Measurements from ENCODE around the gene DLG1.

Gene DLG1

GRCh38 chr3:197248341-197248740 lies 50.1 kb downstream of the DLG1 start:
- DNase-seq, result no peak

- DNase-seq, result no peak
Measured at GRCh38 chr3:197244751-197245150, 53.7 kb downstream of the DLG1 start.

DNA sequence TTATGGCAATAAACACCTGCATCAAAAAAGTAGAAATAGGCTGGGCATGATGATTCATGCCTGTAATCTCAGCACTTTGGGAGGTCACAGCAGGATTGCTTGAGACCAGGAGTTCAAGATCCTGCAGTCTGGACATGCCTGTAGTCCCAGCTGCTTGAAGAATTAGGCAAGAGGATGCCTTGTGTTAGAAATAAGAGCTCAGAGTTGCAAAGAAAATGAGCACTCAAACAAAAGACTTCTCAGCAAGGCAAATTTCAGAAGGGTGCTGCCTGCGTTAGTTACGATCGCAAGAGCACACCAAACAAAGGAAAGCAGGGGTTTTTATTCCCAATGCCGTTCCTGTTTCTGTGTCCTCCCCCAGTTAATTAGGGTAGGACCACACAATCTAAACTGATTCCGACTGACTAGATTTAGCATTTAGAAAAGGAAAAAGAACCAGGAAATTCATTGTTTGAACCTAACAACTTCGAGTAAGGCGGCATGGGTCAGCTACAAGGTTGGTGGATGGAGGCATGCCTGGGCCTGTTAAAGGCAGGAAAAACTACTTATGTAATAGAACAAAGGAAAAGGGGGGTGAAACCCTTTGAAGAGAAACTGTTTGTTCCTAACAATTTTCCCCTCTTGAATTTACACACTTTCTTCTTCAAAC lies 55.5 kb downstream of the DLG1 start:
- DNase-seq, result no peak

GRCh38 chr3:197241173-197241572 lies 57.2 kb downstream of the DLG1 start:
- DNase-seq, result no peak

DNA sequence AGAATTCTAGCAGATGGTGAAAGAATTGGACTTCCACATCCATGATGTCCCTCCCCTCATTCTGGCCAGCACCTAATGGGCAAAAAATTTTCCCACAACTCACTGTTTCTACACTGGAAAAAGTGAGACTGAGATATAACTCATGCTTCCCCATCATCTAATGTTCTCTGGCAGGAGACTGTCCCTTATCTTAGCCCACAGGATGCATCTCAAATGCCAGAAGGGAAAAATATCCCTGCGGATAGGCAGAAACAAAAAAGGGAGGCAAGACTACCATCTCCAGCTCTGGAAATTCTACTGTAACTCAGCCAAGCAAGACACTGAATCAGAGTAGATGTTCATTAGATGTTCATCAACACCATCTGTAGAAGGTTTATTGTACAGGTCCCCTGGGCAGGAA lies 58.6 kb downstream of the DLG1 start:
- DNase-seq, result no peak

DNA sequence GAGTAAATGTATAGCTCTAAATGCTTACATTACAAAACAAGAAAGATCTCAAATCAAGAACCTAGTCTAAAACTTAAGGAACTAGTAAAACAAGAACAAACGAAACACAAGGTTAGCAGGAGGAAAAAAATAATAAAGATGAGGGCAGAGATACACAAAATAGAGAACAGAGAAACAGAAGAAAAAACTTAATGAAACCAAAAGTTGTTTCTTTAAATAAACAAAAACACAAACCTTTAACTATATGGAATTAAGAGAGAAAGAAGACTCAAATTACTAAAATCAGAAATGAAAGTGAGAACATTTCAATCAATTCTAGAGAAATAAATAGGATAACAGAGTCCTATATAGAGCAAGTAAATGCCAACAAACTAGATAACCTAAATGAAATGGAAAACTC lies 59.6 kb downstream of the DLG1 start:
- no peak for DNase-seq

GRCh38 chr3:197237897-197238296 lies 60.5 kb downstream of the DLG1 start:
- no peak for DNase-seq

GRCh38 chr3:197236362-197236761 lies 62.0 kb downstream of the DLG1 start:
- no peak for DNase-seq

GRCh38 chr3:197234947-197235914 lies 63.2 kb downstream of the DLG1 start:
- peak in 7 of 51 donors; percentile 4 to 32 (median 6) for DNase-seq

GRCh38 chr3:197231321-197231720 lies 67.1 kb downstream of the DLG1 start:
- no peak for DNase-seq

DNA sequence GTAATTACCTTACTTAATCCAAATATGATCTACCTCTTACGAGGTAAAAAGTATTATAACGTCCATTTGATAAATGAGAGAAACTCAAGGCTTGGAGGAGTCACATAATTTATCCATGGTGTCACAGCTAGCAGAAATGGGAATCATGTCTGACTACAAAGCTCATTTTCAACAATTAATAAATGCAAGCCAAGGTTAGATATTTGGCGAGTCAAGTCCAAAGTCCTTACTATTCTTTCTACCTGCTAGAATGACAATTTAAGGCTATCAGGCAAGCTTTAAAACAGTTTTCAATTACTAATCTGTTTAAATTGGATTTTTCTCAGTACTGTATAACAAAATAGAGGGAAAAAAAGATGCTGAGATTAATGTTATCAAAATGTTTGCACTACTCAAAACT lies 68.6 kb downstream of the DLG1 start:
- no peak for DNase-seq

DNA sequence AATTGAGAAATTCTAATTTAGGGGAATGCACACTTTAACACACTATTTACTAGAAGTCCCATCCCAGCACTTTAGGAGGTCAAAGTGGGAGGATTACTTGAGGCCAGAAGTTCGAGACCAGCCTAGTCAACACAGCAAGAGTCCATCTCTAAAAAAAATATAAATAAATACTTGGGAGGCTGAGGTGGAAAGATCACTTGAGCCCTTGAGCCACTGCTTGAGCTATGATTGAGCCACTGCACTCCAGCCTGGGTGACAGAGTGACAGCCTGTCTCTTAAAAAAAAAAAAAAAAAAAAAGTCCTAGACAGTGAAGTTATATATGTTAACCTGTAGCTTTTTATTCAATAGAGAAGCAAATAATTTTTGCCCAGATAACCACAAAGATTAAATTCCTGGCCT lies 69.2 kb downstream of the DLG1 start:
- no peak for DNase-seq

DNA sequence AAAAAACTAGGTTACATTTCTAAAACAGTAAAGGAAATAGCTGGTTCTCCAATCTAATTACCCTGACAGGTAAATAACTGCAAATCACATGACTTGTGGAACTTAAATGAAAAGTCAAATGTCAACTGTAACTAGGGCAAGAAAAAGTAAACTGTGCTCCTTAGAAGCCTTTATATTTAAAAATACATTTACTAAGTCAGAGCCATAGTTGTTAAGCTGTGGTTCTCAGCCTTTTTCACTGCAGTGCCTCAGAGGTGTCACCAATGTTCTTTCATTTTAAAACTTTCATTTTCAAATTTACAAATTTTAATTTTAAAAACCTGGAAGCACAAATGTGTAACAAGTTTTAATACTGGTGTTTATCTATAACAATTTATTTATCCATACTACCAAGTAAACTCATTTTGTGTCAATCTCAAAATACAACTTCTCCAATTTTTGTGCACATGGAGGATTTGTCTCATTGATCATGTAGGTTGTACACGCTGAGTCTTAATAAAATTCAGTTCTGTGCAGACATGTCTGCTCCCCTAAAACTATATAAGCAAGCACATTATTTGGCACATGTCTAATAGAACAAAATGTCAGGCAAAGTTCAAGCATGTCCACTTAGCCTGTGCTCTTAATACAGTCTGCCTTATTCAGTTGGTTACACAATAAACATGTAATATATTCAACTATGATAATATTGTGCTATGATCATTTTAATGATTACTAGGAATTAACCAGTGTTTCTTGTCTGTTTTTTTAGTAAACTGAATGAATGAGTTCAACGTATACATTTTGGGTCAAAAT lies 70.4 kb downstream of the DLG1 start:
- no peak for DNase-seq

DNA sequence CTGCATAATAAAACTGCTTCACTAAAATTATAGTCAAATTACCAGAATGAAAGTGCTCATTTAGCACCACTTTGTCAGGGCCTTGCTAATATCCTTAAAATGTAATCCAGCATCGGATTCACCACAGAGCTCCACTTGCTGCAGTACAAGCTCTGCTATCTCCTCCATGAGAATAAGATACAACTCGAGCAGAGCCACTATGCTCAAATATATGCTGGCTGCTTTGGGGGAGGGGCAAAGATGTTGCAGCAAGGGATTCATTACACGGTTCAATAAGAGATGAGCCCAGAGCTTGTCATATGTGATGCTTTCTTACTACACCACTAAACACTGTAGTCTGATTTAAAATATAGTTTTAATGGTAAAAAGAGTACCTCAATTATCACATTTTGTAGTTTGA lies 72.2 kb downstream of the DLG1 start:
- peak in 1 of 51 donors; percentile 6 for DNase-seq

DNA sequence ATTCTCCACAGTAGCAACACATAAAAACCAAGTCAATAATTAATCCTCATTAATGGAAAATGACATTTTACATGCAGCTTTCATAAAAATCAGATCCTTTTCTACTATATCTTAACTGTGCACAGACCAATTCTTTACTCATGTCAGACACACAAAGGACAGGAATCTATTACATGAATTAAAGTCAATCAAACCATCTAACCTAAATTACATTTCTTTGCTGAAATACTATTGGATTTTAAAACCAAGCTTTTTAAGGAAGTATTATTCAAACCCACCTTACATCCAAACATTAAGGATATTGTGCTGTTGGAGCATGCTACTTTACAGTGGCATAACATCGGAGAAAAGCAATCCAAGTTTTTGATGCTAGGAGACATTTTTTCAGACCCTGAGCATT lies 72.8 kb downstream of the DLG1 start:
- DNase-seq, result no peak

DNA sequence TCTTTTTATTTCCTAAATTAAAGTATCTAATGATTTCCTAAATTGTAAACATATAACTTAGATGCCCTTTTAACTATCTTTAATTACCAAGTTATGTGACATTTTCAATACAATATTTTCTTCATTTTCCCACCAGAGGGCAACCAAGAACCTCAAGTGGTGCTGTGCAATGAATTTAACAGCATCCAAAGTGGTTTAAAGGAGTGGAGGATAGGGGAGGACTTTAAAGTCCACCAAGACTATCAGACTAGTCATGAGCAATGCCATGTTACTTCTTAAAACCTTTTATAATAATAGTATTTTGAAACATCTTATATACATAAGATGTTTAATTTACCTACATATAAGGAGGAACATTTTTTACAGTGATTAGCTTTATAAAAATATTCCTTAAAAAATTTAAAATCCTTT lies 74.4 kb downstream of the DLG1 start:
- peak in 1 of 51 donors; percentile 50 for DNase-seq

GRCh38 chr3:197222937-197223370 lies 75.5 kb downstream of the DLG1 start:
- no peak for DNase-seq

DNA sequence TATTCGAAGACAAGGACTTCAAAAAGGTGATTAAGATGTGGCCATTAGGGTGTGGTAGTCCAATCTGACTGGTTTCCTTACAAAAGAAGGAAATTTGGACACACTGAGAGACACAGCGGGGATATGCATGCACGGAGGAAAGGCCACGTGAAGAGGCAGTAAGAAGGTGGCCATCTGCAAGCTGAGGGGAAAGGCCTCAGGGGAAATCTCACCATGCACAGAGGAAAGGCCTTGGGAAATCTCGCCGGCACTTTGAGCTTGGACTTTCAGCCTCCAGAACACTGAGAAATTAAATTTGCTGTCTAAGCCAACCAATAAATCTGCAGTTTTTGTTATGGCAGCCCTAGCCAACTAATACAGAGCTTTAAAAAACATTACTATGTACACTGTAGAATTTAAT lies 78.8 kb downstream of the DLG1 start:
- DNase-seq, result no peak

DNA sequence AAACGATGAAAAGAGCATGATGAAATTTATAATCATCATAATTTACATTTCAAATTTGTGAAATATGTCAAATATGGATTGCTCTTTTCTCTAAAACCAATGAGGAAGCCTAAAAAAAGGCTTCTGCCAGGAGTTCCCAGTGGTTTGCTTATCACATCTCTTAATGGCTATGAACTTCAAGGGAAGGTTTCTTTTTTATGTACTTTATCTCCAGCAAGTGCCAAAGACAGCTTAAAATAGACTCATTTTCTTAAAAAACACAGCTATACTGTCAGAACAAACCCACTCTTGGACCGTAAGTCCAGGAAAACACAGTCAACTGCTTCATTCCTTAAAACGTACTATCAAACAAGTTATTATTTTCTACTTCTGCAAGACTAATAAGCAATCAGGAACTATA lies 80.2 kb downstream of the DLG1 start:
- no peak for DNase-seq

DNA sequence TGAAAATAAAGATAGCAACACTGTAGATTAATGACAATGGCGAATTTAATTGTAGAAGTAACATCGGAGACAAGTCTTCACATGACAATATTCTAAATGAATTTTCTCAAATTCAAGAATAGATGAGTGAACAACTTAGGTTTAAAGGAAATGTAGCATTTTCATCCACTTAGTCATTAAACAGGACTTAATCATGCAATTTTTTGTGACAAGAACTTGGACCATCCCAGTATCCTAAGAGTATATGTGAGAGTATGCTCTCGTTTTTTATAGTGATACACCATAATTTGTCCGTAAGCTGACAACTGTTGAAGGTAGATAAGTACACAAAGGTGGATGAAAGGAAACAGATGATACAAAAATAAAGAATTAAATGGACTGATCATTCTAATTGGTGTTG lies 81.5 kb downstream of the DLG1 start:
- no peak for DNase-seq

- no peak for DNase-seq
Measured at GRCh38 chr3:197216169-197216860, 82.1 kb downstream of the DLG1 start.
